AG08395 (cell line): ENCODE data around the gene CYP27C1.

Source experiments
- DNase-seq: peaks from one replicate; pipeline ENCODE4 v3.0.0; 2012; ENCODE audit warnings: mixed read lengths, low spot score

Gene CYP27C1

DNA sequence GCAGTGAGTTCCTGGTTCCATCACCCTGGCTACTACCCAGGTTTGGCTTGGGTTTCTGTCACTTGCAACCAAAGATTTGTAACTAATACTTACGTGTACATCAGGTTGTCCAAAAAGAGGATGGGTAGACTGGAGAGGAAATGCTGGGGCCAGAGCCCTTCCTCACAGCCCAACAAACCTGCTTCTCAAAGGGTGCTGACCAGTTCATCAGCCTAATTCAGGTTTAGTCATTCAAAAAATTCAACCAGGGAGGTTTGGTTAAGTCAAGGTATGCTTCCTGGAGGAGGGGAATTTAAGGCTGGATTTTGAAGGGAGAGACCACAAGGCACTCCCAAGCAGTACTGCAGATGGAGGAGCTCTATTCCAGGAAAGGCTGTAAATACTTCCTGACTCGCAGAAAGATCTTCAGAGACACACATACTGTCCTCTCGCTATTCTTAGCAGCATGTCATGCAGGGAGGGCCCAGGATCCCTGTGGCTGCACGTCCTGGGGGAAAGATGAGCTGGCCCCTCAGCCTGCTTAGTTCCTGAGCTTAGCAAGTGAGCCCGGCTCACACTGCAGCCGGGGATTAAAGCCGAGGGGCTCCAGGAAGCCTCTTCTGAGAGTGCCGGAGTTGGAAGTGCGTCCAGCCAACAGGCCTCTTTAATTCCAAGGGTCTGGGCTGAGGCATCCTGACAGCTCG lies 73.1 kb downstream of the CYP27C1 start:
- DNase-seq, result peak; percentile 23

DNA sequence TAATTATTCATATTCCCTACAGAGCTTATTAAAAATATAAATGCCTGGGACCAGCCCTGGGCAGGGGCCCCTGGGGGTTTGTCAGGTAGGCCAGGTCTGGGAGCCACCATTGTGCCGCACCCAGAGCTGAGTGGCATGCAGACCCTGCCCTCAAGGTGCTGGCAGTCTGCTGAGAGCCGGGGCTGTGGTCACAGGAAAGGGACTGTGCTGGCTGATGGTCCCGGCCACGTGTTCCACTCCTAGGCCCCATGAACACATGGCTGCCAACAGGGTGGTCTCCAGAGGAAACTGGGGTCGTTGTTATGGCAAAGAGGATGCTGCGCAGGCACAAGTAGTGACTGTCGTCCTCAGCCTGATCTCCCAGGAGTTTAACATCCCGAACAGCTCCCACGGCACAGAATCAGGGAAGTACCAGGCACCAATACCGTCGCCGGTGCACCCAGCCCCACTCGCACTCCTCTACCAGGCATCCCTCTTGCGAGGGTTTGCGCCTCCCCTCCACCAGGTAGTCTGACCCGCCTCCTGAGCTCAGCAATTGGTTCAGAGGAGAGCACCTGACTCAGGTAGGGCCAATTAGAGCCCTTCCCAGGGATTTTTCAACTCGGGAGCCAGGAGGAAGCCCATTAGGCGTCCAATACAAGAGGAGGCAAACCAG lies 73.9 kb downstream of the CYP27C1 start:
- DNase-seq, result no peak

DNA sequence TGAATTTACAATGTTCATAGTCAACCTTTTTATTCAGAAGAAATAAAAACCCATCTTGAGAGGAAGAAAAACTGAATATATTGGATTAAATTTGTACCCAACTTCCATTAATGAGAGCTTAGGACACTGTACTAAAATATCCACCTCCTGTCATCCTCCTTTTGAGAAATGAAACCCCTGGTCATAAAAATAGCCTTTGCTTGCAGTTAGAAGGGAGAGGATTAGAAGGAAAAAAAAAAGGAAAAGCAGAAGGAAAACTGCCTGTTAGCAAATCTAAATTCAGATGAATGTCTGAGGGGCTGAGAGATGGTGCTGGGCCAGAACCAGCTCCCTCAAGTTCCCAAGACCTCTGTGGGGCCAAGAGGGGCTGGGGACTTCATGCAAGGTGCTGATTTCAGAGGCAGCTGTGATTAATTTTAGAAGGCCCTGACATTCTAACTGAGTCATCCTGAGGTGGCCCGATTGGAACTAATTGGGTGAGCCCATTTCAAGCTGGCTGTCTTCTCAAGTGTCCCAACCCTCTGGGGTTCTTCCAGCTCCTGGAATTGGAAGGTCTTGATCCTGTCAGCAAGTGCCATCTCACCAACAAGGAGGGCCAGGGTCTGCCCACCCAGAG lies 74.7 kb downstream of the CYP27C1 start:
- peak; percentile 58 for DNase-seq

DNA sequence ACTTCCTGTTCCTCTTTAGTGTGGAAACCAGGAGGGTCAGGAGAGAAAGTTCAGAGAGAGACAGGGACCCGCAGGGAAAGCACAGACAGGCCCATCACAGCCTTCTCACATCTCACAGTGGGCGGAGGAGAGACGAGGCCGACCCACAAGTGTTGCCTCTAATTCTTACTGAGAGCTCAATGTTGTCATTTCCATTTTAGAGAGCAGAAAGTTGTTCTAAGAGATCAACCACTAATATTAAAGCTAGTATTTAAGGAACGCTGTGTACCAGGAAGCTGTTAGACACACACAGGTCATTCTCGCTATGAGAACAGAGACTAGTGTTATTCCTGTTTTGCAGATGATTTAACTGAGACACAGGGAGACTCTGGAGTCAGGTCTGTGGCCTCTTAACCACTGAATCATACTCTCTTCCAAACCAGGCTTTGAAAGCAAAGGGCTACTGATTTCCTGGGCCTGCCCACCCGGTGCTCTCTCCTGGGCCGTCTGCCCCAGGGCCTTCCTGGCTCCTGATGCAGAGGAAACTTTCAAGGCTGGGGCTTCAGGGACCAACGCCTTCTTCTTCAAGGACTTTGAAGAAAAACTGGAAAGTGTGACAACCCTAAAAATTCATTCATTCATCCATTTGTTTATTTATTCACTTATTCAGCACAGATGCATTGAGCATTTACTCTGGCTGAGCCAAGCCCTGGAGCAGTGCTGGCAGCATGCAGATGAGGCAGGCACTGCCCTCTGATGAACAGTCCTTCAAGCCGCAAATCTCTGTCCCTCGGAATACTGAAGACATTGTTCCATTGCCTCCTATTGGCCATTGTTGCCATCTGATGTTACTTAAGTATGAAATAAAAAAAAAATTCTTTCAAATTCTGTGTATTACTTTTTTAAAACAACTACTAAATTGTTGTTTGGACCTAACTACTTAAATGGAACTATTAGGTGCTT lies 76.0 kb downstream of the CYP27C1 start:
- peak; percentile 61 for DNase-seq

DNA sequence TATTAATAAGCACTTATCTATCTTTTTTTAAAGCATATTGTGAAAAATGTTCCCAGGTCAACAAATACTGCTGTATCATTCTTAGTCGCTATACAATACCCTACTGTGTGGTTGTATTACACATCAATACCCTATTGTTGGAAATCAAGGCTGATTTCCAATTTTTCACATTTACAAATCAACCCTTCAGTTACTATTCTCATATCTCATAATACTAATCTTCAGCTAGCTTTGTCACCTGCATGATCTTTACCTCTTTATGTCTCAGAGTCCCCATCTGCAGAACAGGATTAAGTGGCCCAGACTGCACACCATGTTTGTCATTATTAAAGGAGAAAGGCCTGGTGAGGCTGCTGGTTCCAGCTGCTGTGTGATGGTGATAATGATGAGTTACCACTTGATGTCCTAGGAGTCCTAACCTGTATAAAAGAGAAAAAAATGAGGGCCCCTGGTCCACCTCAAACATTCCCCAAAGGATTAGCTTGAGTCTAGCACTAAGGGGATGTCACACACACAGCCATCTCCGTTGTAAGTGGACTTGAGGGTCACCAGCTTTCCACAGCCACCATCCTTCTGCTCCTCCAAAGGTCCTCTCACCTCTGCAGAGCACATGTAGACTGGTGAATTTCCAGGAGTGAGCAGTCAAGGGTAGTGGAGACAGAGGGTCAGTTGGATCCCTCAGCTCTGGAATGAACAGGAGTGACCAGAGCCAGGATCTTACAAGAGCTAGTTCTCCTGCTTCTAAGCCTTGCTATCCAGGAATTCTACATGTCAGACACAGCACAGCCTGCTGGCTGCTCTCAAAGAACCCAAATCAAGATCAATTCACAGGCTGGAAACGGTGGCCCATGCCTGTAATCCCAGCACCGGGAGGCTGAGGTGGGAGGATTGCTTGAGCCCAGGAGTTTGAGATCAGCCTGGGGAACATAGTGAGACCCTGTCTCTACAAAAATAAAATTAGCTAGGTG lies 77.2 kb downstream of the CYP27C1 start:
- DNase-seq, result peak; percentile 17

DNA sequence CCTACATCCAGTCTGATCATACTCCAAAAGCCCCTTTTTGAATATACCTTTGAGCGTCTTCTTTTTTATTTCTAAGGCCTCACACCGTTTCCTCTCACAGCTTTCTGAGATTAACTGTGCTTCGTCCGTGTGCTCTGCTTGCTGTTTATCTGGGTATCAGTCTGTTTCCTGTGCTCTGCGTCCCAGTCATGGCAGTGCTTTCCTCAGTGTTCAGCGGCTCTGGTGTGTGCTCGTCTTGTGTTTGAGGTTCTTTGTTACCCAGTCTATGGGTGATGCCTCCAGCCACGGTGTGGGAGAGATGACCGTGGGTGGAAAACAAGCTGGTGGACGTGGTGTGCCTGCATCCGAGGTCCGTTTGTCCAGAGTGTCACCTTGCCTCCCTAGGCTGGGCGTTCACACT lies 79.6 kb downstream of the CYP27C1 start:
- DNase-seq, result no peak

DNA sequence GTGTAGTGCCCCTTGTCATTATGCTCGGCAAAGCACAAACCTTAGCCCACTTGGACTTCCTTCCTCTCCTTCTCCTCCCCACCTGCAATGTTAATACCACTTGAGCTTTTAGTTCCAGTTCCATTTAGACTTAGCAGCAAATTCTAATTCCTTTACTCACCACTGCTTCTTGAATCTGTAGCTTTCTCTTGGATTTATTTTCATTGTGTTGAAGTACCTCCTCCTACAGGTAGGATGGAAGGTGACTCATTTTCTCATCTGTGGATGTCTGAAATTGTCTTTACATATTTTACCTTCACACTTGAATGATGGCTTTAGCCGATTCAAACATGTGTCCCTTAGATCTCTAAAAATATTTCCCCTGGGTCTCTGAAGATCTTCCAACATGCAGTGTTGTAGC lies 80.3 kb downstream of the CYP27C1 start:
- DNase-seq, result no peak

DNA sequence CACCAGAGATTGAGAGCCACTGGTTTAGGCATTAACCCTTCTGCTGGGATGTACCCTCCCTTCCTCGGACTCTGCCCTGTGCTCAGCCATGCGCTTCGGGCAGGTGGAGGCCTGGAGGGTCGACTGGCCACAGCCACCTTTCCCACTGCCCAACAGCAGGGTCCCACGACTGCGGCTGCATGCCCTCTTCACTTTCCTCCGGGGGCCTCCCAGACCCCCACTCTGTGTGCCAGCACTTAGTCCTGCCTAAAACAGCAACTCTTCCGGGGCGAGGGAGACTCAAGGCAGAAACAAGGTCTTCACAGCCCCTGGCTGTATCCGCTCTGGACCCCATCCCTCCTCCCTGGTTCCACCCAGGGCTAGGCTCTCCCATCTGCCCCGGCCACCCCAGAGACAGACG lies 81.8 kb downstream of the CYP27C1 start:
- no peak for DNase-seq

DNA sequence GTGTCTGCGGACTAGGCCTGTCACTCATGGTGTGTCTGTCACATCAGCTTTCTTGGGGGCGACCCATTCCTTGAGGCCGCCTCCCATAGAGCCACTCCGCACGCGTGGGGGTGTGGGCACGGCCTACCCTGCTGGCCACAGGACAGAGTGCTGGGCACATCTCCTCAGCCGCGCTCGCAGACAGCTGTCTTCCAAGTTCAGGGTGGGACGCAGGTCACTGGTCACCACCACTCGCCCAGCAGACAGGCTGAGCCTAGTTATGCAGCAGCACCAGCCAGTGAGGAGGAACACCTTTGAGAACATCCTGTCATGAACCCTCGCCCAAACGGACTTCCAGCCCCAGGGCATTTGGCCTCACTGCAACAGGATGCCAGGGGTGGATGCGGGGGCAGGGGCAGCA lies 82.4 kb downstream of the CYP27C1 start:
- no peak for DNase-seq

DNA sequence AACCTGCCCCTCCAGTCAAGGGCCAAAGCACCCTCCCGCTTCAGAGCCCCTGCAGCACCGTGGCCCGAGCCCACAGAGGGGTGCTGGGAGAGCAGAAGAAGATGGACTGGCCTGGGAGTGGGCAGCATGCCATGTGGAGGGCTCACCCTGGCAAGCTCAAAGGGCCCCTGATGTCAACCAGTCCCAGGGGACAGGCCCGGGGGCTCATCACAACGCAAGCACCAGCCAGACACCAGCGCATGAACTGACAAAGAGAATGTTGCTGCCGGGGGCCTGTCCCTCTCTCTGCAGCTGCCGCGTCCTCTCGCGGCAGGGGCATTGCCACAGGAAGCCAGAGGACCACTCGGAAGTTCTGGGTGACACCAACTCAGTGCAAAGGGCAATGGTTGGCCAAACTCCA lies 82.9 kb downstream of the CYP27C1 start:
- no peak for DNase-seq

DNA sequence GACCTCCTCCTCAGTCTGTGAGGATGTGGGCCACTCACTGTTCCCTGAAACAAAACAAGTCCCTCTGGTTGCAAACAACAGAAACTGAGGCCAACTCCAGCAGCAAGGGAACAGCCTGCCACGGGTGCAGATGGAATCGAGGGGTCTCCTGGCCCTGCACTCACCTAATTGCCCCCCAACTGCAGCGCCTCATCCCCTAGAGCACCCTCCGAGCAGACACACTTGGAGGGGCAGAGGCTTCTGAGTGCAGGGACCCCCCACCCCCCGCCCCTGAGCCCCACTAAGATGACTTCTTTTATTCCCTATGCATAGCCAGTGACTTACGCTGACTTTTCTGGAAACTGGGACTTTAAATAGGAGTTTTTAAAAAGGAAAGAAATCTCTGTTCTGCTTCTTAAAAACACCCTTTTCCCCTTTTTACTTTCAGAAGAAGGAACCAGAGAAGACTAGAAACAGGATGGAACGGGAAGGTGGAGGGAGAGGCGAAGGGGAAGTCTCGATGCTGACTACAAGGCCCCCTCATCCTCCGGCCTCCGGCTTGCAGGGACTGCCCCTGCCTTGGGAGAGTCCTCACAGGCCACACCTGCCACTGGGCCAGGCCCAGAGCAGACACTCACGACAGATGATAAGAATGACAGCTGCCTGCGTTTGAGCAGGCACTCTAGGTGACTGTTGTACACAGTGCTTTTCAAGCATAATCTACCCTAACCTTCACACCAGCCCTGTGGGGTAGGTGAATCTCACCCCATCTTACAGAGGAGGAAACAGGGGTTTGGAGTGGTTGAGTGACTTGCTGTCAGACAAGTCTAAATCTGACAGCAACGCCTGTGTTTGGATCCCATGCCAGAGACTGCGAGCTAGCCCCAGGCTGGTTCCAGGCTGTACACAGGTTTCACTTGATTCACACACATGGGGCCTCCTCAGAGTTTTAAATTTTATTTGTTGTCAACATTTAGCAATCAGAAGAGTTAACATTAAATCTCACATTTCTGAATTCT lies 85.0 kb downstream of the CYP27C1 start:
- no peak for DNase-seq

DNA sequence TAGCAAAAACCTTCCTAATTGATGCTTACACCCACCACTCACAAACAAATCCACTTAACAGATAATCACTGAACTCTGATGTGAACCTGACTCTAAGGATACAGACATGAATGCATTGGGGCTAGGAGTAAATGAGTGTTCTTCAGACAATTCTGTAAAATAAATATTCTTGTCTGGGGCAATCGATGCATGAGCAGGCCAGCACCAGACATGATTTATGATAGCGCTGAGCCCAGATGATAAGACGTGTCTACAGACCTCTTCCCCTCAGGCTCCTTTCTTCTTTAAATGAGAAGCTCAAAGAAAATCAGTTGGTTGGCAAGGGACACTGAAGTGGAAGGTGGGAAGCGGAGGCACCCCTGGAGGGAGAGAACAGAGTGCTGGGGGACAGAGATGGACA lies 85.9 kb downstream of the CYP27C1 start:
- no peak for DNase-seq
